CD4-positive, alpha-beta T cell treated with Interleukin-17A for 1 hour (primary cell): ENCODE results near the gene GJA10.

Experiments used
- DNase-seq: peaks from one replicate; pipeline ENCODE4 v3.0.0-alpha.2; 2020

GJA10 gene

GRCh38 chr6:89917801-89918366 lies 23.6 kb downstream of the GJA10 start:
- DNase-seq, result no peak

GRCh38 chr6:89921197-89921596 lies 26.9 kb downstream of the GJA10 start:
- DNase-seq, result no peak

GRCh38 chr6:89921691-89922090 lies 27.4 kb downstream of the GJA10 start:
- DNase-seq, result no peak

GRCh38 chr6:89924231-89924630 lies 30.0 kb downstream of the GJA10 start:
- DNase-seq, result no peak

- DNase-seq, result no peak
Measured at GRCh38 chr6:89925826-89926225, 31.6 kb downstream of the GJA10 start.

- no peak for DNase-seq
Measured at GRCh38 chr6:89927264-89927663, 33.0 kb downstream of the GJA10 start.

- DNase-seq, result no peak
Measured at GRCh38 chr6:89927791-89928550, 33.7 kb downstream of the GJA10 start.

GRCh38 chr6:89928604-89929003 lies 34.3 kb downstream of the GJA10 start:
- no peak for DNase-seq

GRCh38 chr6:89930789-89931188 lies 36.5 kb downstream of the GJA10 start:
- no peak for DNase-seq

- no peak for DNase-seq
Measured at GRCh38 chr6:89932245-89932802, 38.1 kb downstream of the GJA10 start.

- no peak for DNase-seq
Measured at GRCh38 chr6:89934685-89935366, 40.6 kb downstream of the GJA10 start.

- no peak for DNase-seq
Measured at GRCh38 chr6:89936177-89936576, 41.9 kb downstream of the GJA10 start.

- no peak for DNase-seq
Measured at GRCh38 chr6:89938014-89938413, 43.7 kb downstream of the GJA10 start.

GRCh38 chr6:89939144-89939543 lies 44.9 kb downstream of the GJA10 start:
- DNase-seq, result no peak

GRCh38 chr6:89940225-89941027 lies 46.2 kb downstream of the GJA10 start:
- DNase-seq, result peak; percentile 80

- DNase-seq, result no peak
Measured at GRCh38 chr6:89941031-89941762, 46.9 kb downstream of the GJA10 start.

GRCh38 chr6:89941763-89942497 lies 47.7 kb downstream of the GJA10 start:
- no peak for DNase-seq

GRCh38 chr6:89942601-89943000 lies 48.3 kb downstream of the GJA10 start:
- no peak for DNase-seq

- DNase-seq, result no peak
Measured at GRCh38 chr6:89944181-89944755, 50.0 kb downstream of the GJA10 start.

GRCh38 chr6:89944826-89945407 lies 50.6 kb downstream of the GJA10 start:
- DNase-seq, result peak; percentile 53
